H1 (cell line): ENCODE data around the gene MAPKAP1. TPM values are rescaled to one million over a fixed set of nuclear protein-coding genes. Genes with fewer than 3 reads are reported as not detected.

Experiments
- CEBPB ChIP-seq: IDR thresholded peaks from 2 replicates; pipeline ENCODE4 v1.6.1; 2012; ENCODE audit warnings: low read depth, low read length
- CTCF ChIP-seq, 3 experiments: IDR thresholded peaks; 1 replicate in 2 of 3; 2 replicates in 1 of 3; pipeline versions ENCODE4 v1.5.1 to v1.6.1; 2011; ENCODE audit warnings: low read length in 3 of 3, mild to moderate bottlenecking in 3 of 3, inconsistent platforms in 2 of 3, low read depth in 1 of 3, moderate library complexity in 1 of 3; ENCODE audit not compliant: insufficient read depth in 1 of 3; ENCODE audit errors: control extremely low read depth in 1 of 3
- GTF2F1 ChIP-seq: IDR thresholded peaks from 2 replicates; pipeline ENCODE4 v1.6.1; 2012; ENCODE audit warnings: low read depth, low read length, improper control_type of control experiment, borderline replicate concordance
- RAD21 ChIP-seq, 2 experiments: IDR thresholded peaks in 1 of 2; conservative IDR thresholded peaks in 1 of 2; 2 replicates each; pipeline ENCODE4 v1.6.1; 2011; ENCODE audit warnings: low read depth in 2 of 2, low read length in 2 of 2, improper control_type of control experiment in 1 of 2, inconsistent platforms in 1 of 2, mild to moderate bottlenecking in 1 of 2, moderate library complexity in 1 of 2
- SAP30 ChIP-seq: fragments of 300-600 bp; sonication (generic); IDR thresholded peaks from 2 replicates; pipeline ENCODE4 v1.7.1; 2012; ENCODE audit warnings: low read length, moderate library complexity, mild to moderate bottlenecking, inconsistent platforms; ENCODE audit not compliant: insufficient read depth, insufficient replicate concordance
- ZNF274 ChIP-seq: IDR thresholded peaks from 2 replicates; pipeline ENCODE4 v1.7.0; 2012; ENCODE audit warnings: low read length, borderline replicate concordance; ENCODE audit errors: extremely low read depth
- polyA plus RNA-seq, 7 experiments: library from polyadenylated mRNA; depleted of rRNA in 3 of 7; stranded (reverse) in 5 of 7; unstranded in 2 of 7; fragments of >200 nt in 5 of 7; fragments of 200-250 nt in 2 of 7; gene quantifications; 1 replicate in 5 of 7; 2 replicates in 1 of 7; 4 replicates in 1 of 7; pipeline versions ENCODE4 v1.2.1 to v1.2.3, GENCODE V29; 2011 to 2013; ENCODE audit warnings: missing spikeins in 2 of 7, mixed read lengths in 2 of 7
- total RNA-seq: library from RNA; stranded (reverse); fragmentation: NEBNext Ultra II Directional; extraction: Animal tissue kit (Norgen Biotek cat#: 25700); gene quantifications from 2 replicates; pipeline ENCODE4 v1.2.1, GENCODE V29; 2021
- TF ChIP-seq, protein P1 (sequence below): IDR thresholded peaks from 2 replicates; pipeline ENCODE4 v1.6.1; 2011; ENCODE audit warnings: low read length, improper control_type of control experiment

The MAPKAP1 gene
- total and polyA plus RNA-seq, 2 of the 8 experiments (the other 6 are each of a cell fraction or from before 2014, with no cell fraction given): 79.2 to 140 TPM

- TF ChIP-seq GTF2F1 (peak; percentile 60; the same call in 1 of the 2 replicates), ZNF274 (no peak), CTCF (IDR thresholded peaks at IDR 0.05; ENCODE audit: control extremely low read depth in 1 of 3, insufficient read depth in 1 of 3, low read depth in 1 of 3, low read length in 3 of 3) (no peak), RAD21 (IDR thresholded peaks at IDR 0.05 in 1 of 2, conservative IDR thresholded peaks at IDR 0.05 in 1 of 2; ENCODE audit: low read depth in 2 of 2, low read length in 2 of 2) (peak in 1 of 2 experiments; percentile 6; a peak in 1 of 4 replicates), SAP30 (no peak), CEBPB (no peak)
- TF ChIP-seq, protein P1, sequence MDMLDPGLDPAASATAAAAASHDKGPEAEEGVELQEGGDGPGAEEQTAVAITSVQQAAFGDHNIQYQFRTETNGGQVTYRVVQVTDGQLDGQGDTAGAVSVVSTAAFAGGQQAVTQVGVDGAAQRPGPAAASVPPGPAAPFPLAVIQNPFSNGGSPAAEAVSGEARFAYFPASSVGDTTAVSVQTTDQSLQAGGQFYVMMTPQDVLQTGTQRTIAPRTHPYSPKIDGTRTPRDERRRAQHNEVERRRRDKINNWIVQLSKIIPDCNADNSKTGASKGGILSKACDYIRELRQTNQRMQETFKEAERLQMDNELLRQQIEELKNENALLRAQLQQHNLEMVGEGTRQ: no peak
Measured at GRCh38 chr9:125706651-125707471, at the start of gene MAPKAP1 (continued).
